Skeletal muscle tissue (tissue), 4 donors: ENCODE results near the gene OCA2. TPM values are rescaled to one million over a fixed set of nuclear protein-coding genes. Genes with fewer than 3 reads are reported as not detected.

Experiments
- H3K27ac ChIP-seq: one replicate; pipeline ENCODE4 v1.7.0; 2013; ENCODE audit warnings: mild to moderate bottlenecking, low read depth, low read length, inconsistent platforms
- H3K27me3 ChIP-seq, 3 donors: one replicate each; pipeline ENCODE4 v1.7.0; 2013; ENCODE audit warnings: low read length in 3 of 3; ENCODE audit not compliant: control insufficient read depth in 3 of 3, insufficient read depth in 3 of 3
- H3K36me3 ChIP-seq, 3 donors: one replicate each; pipeline ENCODE4 v1.7.0; 2013; ENCODE audit warnings: low read length in 3 of 3; ENCODE audit not compliant: control insufficient read depth in 3 of 3, insufficient read depth in 3 of 3
- H3K4me1 ChIP-seq, 3 donors: one replicate each; pipeline ENCODE4 v1.7.0; 2013; ENCODE audit warnings: low read length in 3 of 3, mild to moderate bottlenecking in 3 of 3; ENCODE audit not compliant: control insufficient read depth in 3 of 3, insufficient read depth in 3 of 3
- H3K4me3 ChIP-seq, 3 donors: one replicate each; pipeline ENCODE4 v1.7.0; 2013; ENCODE audit warnings: low read length in 3 of 3
- H3K9ac ChIP-seq, 3 donors: one replicate each; pipeline ENCODE4 v1.7.0; 2013; ENCODE audit warnings: low read length in 3 of 3, mild to moderate bottlenecking in 3 of 3, moderate library complexity in 2 of 3, low read depth in 1 of 3
- H3K9me3 ChIP-seq, 3 donors: one replicate each; pipeline ENCODE4 v1.7.0; 2013; ENCODE audit warnings: low read length in 3 of 3; ENCODE audit not compliant: control insufficient read depth in 3 of 3
- total RNA-seq: library from RNA; depleted of rRNA; stranded (reverse); fragments of >200 nt; gene quantifications from one replicate; pipeline ENCODE4 v1.2.3, GENCODE V29; 2014
- donor health status: Osteomylitis.

Gene OCA2
- total RNA-seq, 1 donor from 2014 or later, result 5.7 TPM

DNA sequence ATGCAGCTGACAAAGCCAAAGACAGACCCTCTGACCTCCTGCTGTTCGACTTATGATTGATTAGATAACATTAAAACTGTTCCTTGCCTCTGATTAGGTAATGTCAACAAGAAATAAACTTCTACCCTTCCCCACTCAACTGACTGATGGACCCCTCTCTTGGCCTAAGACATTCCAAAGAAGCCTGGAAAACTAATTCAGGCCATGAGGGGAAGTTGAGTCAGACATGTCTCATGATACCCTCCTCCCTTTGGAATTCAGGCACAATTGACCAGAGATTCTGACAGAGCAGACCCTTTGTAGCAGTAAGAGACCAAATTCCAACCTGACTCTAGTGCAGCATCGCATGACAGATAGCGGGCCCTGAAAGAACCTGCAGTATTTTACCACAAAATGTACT is 354.5 kb downstream of the OCA2 start:
- no peaks in the 10 kb centered on the region for H3K36me3 ChIP-seq
- no peak overlapping the region for H3K27ac ChIP-seq
- no peak overlapping the region for H3K4me3 ChIP-seq
- no peaks in the 10 kb centered on the region for H3K9me3 ChIP-seq
- H3K9ac ChIP-seq, result no peak overlapping the region
- H3K4me1 ChIP-seq, result no peaks in the 10 kb centered on the region
- H3K27me3 ChIP-seq, result peaks cover 0 to 3% (median 0%) of the 10 kb centered on the region in 3 donors

DNA sequence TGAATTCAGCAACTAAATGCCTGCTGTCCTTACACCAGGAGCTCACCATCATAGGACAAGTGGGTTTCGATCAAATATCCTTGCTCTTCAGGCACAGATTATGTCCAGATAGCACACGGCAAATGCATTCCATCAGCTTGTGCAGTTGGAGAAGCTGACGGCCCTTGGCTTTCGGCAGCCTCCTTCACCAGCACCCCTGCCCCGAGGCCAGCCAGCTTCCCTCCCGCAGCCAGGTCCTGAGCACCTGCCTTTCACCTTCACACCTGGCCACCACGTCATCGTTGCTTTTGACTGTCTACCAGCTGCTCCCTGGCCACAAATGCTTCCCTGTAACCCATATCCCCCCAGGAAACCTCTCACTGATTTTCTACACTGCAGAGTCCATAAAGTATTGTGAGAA is 355.5 kb downstream of the OCA2 start:
- no peak overlapping the region for H3K27ac ChIP-seq
- H3K9ac ChIP-seq, result no peak overlapping the region
- peaks cover 0 to 2% (median 0%) of the 10 kb centered on the region in 3 donors for H3K9me3 ChIP-seq
- H3K4me1 ChIP-seq, result no peaks in the 10 kb centered on the region
- H3K27me3 ChIP-seq, result peaks cover 0 to 3% (median 0%) of the 10 kb centered on the region in 3 donors
- H3K4me3 ChIP-seq, result no peak overlapping the region
- H3K36me3 ChIP-seq, result no peaks in the 10 kb centered on the region

DNA sequence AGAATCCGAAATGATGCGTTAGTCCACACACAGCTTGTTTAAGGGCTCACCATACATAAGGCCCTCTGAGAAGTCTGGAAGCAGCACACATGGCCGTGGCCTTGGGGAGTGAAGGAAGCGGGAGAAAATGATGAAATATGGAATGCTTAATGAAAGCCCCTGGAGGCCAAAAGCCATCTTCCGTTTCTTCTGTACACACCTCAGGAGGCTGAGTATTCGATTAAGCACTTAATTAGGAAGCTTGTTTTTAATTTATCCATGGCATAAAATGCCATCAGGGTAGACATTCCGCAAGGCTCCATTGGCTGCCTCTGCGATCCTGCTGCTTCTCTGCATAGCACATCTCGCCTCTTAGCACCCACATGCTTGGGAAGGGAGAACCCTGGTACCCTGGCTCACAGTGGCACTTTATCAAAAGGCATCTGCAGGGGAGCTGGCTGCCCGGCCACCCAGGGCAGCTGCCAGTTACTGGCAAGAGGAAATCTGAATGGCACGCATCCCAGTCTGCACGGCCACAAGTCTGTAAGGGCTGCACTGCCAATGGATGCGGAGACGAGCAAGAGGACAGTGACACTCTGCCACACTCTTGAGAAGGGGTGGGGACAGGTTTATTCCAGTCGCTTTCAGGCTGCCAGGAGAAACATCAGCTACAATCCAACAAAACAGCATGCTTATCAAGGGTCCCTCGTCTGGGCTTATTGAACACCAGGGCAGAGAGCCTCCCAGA is 356.2 kb downstream of the OCA2 start:
- Histone ChIP-seq H3K4me3 (no peak overlapping the region), H3K27ac (no peak overlapping the region), H3K9me3 (peaks cover 0 to 2% (median 0%) of the 10 kb centered on the region in 3 donors), H3K27me3 (peaks cover 0 to 3% (median 0%) of the 10 kb centered on the region in 3 donors), H3K4me1 (no peaks in the 10 kb centered on the region), H3K36me3 (no peaks in the 10 kb centered on the region), H3K9ac (no peak overlapping the region)

- H3K9ac ChIP-seq, result no peak overlapping the region
- no peak overlapping the region for H3K4me3 ChIP-seq
Observed at GRCh38 chr15:27741226-27741860, 357.8 kb downstream of the OCA2 start.

DNA sequence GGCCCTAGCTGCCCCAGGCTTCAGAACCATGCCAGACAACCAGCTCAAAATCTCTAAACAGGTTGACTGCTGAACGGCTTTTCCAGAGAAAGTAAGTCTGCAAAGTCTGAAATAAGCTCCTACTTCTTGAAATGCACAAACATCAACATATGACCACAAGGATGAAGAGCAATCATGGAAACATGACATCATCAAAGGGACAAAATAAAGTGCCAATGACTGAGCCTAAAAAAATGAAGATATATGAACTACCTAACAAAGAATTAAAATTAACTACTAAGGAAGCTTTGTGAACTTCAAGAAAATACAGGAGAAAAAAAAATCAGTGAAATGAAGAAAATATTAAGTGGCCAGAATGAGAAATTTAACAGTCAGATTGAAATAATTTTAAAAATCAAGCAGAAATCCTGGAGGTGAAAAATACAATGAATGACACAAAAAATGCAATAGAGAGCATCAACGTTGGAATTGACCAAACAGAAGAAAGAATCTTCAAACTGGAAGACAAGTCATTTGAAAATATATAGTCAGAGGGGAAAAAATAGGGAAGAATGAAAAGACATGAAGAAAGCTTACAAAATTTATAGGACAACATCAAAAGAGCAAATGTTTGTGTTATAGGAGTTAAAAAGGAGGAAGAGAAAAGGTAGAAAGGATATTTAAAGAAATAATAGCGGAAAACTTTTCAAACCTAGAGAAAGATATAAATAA is 364.2 kb downstream of the OCA2 start:
- H3K27ac ChIP-seq, result no peak overlapping the region
- no peaks in the 10 kb centered on the region for H3K27me3 ChIP-seq
- peaks cover 0 to 11% (median 4%) of the 10 kb centered on the region in 3 donors for H3K9me3 ChIP-seq
- no peak overlapping the region for H3K9ac ChIP-seq
- H3K36me3 ChIP-seq, result no peaks in the 10 kb centered on the region
- no peak overlapping the region for H3K4me3 ChIP-seq
- H3K4me1 ChIP-seq, result no peaks in the 10 kb centered on the region

More at GRCh38 chr15:27741226-27741860, 357.8 kb downstream of the OCA2 start:
- peaks cover 0 to 4% (median 0%) of the 10 kb centered on the region in 3 donors for H3K9me3 ChIP-seq
- H3K27me3 ChIP-seq, result no peaks in the 10 kb centered on the region
- H3K4me1 ChIP-seq, result no peaks in the 10 kb centered on the region
- no peaks in the 10 kb centered on the region for H3K36me3 ChIP-seq
- H3K27ac ChIP-seq, result no peak overlapping the region

GRCh38 chr15:27731776-27732175 is 367.3 kb downstream of the OCA2 start:
- Histone ChIP-seq H3K9ac (no peak overlapping the region), H3K27ac (no peak overlapping the region), H3K27me3 (no peaks in the 10 kb centered on the region), H3K4me3 (no peak overlapping the region), H3K36me3 (no peaks in the 10 kb centered on the region), H3K9me3 (peaks cover 0 to 9% (median 4%) of the 10 kb centered on the region in 3 donors), H3K4me1 (no peaks in the 10 kb centered on the region)

DNA sequence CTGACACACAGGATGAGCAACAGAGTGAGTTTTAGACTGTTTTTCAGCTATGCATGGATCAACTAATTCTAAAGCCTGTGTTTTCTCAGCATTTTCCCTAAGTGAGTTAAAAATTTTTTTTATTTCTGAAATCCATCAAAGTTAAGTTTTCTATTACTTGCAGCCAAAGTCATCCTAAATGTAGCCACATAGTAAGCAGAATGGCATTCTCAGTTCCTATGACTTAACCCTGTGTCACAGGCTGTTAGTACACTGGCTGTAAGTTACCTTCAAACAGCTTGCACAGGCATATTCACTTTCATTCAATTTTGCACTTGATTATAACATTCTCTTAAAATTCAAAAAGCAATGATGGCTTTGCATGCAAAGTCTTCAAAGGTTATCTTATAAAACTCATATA is 368.2 kb downstream of the OCA2 start:
- no peaks in the 10 kb centered on the region for H3K27me3 ChIP-seq
- no peak overlapping the region for H3K27ac ChIP-seq
- H3K4me1 ChIP-seq, result no peaks in the 10 kb centered on the region
- no peak overlapping the region for H3K9ac ChIP-seq
- peaks cover 0 to 9% (median 4%) of the 10 kb centered on the region in 3 donors for H3K9me3 ChIP-seq
- no peak overlapping the region for H3K4me3 ChIP-seq
- no peaks in the 10 kb centered on the region for H3K36me3 ChIP-seq

DNA sequence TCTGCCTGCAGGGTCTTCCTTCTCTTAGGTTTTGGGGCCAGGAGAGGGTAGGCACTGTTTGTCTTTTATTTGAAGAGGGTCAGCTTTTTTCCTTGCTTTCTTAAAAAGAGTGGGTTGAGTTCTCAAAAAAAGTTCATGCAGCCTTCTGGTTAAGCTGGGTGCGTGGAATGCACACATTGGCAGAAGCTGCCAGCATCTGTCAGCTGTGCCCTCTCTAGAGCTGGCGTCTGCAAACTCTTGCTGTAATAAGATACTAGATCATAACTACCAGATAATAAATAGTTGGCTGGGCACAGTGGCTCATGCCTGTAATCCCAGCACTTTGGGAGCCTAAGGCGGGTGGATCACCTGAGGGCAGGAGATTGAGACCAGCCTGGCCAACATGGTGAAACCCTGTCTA is 373.4 kb downstream of the OCA2 start:
- H3K27ac ChIP-seq, result no peak overlapping the region
- H3K9ac ChIP-seq, result no peak overlapping the region
- H3K27me3 ChIP-seq, result no peaks in the 10 kb centered on the region
- H3K36me3 ChIP-seq, result no peaks in the 10 kb centered on the region
- peaks cover 0 to 4% (median 0%) of the 10 kb centered on the region in 3 donors for H3K9me3 ChIP-seq
- H3K4me1 ChIP-seq, result no peaks in the 10 kb centered on the region
- H3K4me3 ChIP-seq, result no peak overlapping the region

- H3K27ac ChIP-seq, result no peak overlapping the region
- H3K27me3 ChIP-seq, result no peaks in the 10 kb centered on the region
- no peaks in the 10 kb centered on the region for H3K4me1 ChIP-seq
- H3K36me3 ChIP-seq, result no peaks in the 10 kb centered on the region
- no peak overlapping the region for H3K9ac ChIP-seq
- peaks cover 0 to 2% (median 0%) of the 10 kb centered on the region in 3 donors for H3K9me3 ChIP-seq
- H3K4me3 ChIP-seq, result no peak overlapping the region
Observed at GRCh38 chr15:27723821-27724220, 375.3 kb downstream of the OCA2 start.

- H3K36me3 ChIP-seq, result no peaks in the 10 kb centered on the region
- H3K27ac ChIP-seq, result no peak overlapping the region
- H3K9me3 ChIP-seq, result no peaks in the 10 kb centered on the region
- no peaks in the 10 kb centered on the region for H3K27me3 ChIP-seq
- no peak overlapping the region for H3K9ac ChIP-seq
- no peaks in the 10 kb centered on the region for H3K4me1 ChIP-seq
- H3K4me3 ChIP-seq, result no peak overlapping the region
Observed at GRCh38 chr15:27722102-27722501, 377.0 kb downstream of the OCA2 start.
